ENCODE data around the gene LRRC28.

LRRC28 gene

DNA sequence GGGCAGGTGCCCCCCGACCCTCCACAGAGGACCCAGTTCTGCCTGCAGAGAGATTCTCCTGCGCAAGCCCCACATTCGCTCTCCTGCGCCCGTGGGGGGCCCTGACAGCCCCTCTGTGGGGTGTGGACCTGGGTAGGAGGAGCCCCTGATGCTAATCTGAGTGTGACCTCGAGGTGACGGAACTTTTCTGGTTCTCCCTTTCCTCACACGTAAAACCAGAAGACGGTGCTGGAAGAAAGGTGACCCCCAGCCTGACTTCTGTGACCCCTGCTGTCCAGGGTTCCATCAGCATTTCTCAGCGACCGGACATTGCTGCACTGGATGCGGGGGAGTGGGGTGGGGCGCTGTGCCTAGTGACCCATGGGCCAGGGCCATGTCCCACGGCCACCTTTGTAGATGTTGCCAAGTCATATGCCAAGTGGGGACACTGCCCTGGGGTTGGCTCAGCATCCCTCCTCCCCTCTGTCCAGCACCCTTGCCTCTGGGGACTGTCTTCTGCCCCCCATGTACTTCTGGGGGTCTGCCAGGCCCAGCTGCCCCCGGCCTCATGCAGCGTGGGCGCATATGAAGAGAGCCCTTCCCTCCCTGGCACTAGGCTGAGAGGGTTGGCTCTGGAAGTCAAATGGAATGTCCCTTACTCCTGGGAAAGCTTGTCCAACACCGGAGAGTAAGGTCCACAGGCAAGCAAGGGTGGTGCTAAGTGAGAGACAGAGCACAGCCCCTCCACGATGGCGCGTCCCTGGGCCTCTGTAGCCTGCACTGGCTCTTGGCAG is 185.4 kb downstream of the LRRC28 start:
- no peak for DNase-seq (ENCODE audit: low spot score)

DNA sequence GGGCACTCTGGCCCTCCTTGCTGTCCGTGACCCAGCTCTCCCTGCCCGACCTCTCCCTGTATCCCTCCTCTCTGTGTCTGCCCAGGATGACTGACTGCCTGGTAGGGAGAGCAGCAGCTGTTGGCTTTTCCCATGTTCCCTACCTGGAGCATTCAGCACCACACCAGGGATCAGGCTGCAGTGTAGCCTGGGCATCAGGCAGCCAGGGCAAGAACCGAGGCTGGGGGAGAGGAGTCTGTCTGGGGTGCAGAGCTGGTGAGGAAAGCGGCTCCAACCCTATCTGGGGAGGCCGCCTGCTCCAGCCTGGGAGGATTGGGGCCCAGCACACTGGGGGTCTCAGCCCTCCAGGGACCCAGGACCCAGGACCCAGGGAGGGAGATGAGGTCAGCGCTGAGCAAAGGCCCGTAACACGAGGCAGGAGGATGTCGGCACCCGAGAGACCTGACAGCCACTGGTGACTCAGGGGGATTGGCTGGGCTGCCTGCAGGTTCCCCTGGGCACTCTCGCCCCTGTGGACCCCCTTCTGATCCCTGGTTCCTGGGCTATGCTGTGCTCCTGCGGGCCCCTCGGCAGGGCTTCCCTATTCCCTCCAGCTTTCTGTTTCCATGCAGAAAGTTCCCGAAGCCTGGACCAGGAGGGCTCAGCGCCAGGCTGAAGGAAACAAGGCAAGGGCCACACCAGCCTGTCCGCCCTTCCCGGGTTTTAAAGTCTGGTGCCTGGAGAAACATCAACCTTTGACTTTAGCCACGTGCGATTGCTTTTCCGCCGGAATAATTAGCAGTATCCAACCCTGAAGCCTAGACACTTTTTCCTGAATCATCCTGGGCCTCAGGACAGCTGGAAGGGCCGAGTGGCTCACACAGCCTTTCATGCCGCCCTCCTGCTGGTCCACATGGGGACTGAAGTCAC is 186.3 kb downstream of the LRRC28 start:
- DNase-seq (ENCODE audit: low spot score) = no peak

DNA sequence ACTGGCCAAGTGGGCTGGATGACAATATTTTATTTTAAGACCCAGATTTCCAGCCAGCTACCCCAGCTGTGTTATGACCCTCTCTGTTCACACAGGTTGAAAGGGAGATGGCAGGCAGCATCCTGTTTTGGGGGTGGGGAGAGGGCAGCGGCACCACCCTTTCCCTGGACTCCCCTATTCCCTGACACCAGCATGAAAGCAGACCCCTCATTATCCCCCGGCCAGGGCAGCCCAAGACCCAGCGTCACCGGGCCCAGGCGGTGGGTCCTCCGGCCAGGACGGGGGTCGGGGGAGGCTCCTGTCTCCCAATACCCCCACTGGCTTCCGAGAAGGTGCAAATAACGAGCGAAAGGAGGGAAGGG is 186.9 kb downstream of the LRRC28 start:
- no peak for DNase-seq (ENCODE audit: low spot score)

DNA sequence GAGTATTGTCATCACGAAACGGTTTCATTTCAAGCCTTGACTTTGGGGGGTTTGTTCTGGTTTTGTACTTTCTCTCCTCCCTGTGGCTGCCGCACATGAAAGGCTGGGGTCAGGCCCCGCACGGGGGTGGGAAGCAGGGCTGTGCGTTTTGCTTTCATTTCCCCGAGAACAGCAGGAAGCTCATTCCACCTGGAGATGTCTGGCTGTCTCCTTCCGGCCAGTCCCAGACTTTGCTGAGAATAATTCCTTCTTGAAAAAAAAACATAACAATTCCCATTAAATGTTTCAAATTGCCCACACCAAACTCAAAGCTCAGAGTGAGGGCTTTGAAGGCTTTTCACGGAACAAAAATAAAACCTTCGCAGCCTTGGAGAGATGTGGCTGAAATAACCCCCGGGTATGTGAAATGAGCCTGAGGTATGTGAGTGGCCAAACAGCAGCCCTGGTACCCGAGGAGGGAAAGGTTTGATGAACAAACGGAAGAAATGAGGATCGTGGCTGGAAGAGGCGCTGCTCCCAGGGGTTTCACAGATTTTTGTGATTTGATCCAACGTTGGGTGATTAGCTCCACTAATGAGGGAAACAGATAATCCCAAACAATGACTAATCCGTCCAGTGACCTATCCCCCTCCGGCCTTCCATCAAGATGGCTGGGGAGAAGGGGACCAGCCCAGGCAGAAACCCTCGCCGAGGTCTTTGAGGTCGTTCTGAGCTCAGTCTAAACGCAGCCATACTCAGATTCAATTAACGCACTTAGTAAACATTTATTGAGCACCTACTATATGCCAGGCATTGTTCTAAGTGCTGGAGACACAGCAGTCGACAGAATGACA is 187.6 kb downstream of the LRRC28 start:
- DNase-seq (ENCODE audit: low spot score) = no peak

DNA sequence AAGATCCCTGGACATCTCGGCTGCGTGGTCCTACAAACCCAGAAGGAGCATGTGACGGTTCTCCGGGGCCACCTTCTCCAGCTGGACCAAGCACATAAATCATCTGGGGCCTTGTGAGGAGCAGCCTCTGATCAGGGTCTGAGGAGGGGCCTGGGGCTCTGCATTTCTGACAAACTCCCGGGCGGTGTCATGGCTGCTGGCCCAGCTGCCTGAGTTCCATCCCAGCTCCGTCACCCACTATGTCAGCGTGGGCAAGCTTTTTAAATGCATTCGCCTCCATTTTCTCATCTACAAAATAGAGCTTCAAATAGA is 188.2 kb downstream of the LRRC28 start:
- DNase-seq (ENCODE audit: low spot score) = no peak

DNA sequence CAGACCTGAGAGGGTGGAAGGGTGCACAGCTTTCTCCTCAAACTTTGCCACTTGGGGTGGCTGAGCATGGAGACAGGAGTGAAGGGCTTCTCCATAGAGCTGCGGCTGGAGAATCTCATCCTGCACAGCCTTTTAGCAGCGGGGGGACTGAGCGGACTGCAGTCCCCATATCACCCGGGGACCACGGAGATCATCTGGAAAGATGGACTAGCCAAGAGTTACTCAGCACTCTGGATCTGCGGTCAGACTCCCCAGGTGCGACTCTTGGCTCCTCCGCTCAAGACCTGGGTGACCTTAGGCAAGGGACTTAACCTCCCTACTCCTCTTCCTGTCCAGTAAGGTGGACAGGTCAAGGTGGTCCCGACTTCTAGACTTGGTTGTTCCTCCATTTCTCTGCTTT is 188.7 kb downstream of the LRRC28 start:
- no peak for DNase-seq (ENCODE audit: low spot score)

Data from activated CD4-positive, alpha-beta T cell treated with anti-CD3 and anti-CD28 coated beads, Interleukin-2, Interleukin-4, amounts not matched to agents 100 ng/mL and 50 ng/mL, durations not matched to agents 16 hours and 8 hours (primary cell).